ENCODE measurements around the gene MAPT. TPM values are rescaled to one million over a fixed set of nuclear protein-coding genes. Genes with fewer than 3 reads are reported as not detected.

The MAPT gene
- total RNA-seq, 1 experiment from 2014 or later: 0.03 TPM

Other genes starting within 250 kb of the MAPT start
- not detected in 2 replicates for gene CRHR1, start 110.2 kb upstream of the MAPT start, total RNA-seq (2014; rRNA removed; shearing (Covaris generic))
- not detected in 2 replicates for gene SPPL2C, start 49.7 kb upstream of the MAPT start, total RNA-seq (2014; rRNA removed; shearing (Covaris generic))
- gene STH, start 104.7 kb downstream of the MAPT start, total RNA-seq (2014; rRNA removed; shearing (Covaris generic)): not detected in 2 replicates

Measured in SJSA1 (cell line).